HG03280 (cell line): ENCODE measurements around the gene ASTN2.
"Not testable (repeated sequence)": the region's sequence is repeated elsewhere in the genome, so short reads cannot be mapped to it uniquely, and the experiment has no call there.

Experiments used
- ATAC-seq: cut with Tn5 transposase; IDR thresholded peaks from one replicate; pipeline ENCODE4 v1.9.1; 2021; ENCODE audit warnings: mild to moderate bottlenecking, moderate library complexity; ENCODE audit not compliant: unreplicated experiment

ASTN2 gene

GRCh38 chr9:116476002-116476401 is 938.9 kb downstream of the ASTN2 start:
- no peak for ATAC-seq

GRCh38 chr9:116475201-116475600 is 939.7 kb downstream of the ASTN2 start:
- no peak for ATAC-seq

- no peak for ATAC-seq
These were observed 942.8 kb downstream of the ASTN2 start for GRCh38 chr9:116471944-116472506.

- ATAC-seq: no peak
These were observed 943.6 kb downstream of the ASTN2 start for GRCh38 chr9:116471093-116471906.

- no peak for ATAC-seq
These were observed 945.9 kb downstream of the ASTN2 start for GRCh38 chr9:116468793-116469527.

- ATAC-seq: no peak
These were observed 946.5 kb downstream of the ASTN2 start for GRCh38 chr9:116468369-116468768.

GRCh38 chr9:116467740-116468351 is 947.0 kb downstream of the ASTN2 start:
- no peak for ATAC-seq

- ATAC-seq: no peak
These were observed 948.3 kb downstream of the ASTN2 start for GRCh38 chr9:116466271-116467235.

- ATAC-seq: no peak
These were observed 949.1 kb downstream of the ASTN2 start for GRCh38 chr9:116465576-116466270.

- ATAC-seq: no peak
These were observed 949.8 kb downstream of the ASTN2 start for GRCh38 chr9:116464987-116465571.

GRCh38 chr9:116464423-116464822 is 950.4 kb downstream of the ASTN2 start:
- no peak for ATAC-seq

- no peak for ATAC-seq
These were observed 953.2 kb downstream of the ASTN2 start for GRCh38 chr9:116461632-116462031.

- no peak for ATAC-seq
These were observed 954.8 kb downstream of the ASTN2 start for GRCh38 chr9:116460026-116460425.

- no peak for ATAC-seq
These were observed 955.3 kb downstream of the ASTN2 start for GRCh38 chr9:116459576-116459975.

GRCh38 chr9:116456490-116457088 is 958.3 kb downstream of the ASTN2 start:
- no peak for ATAC-seq

GRCh38 chr9:116454539-116454938 is 960.3 kb downstream of the ASTN2 start:
- ATAC-seq: not testable (repeated sequence)

GRCh38 chr9:116453785-116454184 is 961.1 kb downstream of the ASTN2 start:
- no peak for ATAC-seq

- no peak for ATAC-seq
These were observed 962.2 kb downstream of the ASTN2 start for GRCh38 chr9:116452634-116453033.

- ATAC-seq: no peak
These were observed 962.6 kb downstream of the ASTN2 start for GRCh38 chr9:116452227-116452626.
